Muscle layer of duodenum (tissue), 2 donors: ENCODE data around the gene GNA12.

Experiments
- H3K27ac ChIP-seq: one replicate; pipeline ENCODE4 v1.7.0; 2013; ENCODE audit warnings: mild to moderate bottlenecking, low read length
- H3K27me3 ChIP-seq: one replicate; pipeline ENCODE4 v1.7.0; 2013; ENCODE audit warnings: low read depth, mild to moderate bottlenecking, control low read depth, low read length
- H3K36me3 ChIP-seq, 2 donors: one replicate each; pipeline ENCODE4 v1.7.0; 2013; ENCODE audit warnings: low read length in 2 of 2, control low read depth in 1 of 2, mild to moderate bottlenecking in 1 of 2; ENCODE audit not compliant: insufficient read depth in 2 of 2, control insufficient read depth in 1 of 2
- H3K4me1 ChIP-seq, 2 donors: one replicate each; pipeline ENCODE4 v1.7.0; 2013; ENCODE audit warnings: low read length in 2 of 2, mild to moderate bottlenecking in 2 of 2, control low read depth in 1 of 2, moderate library complexity in 1 of 2; ENCODE audit not compliant: insufficient read depth in 2 of 2, control insufficient read depth in 1 of 2
- H3K4me3 ChIP-seq, 2 donors: one replicate each; pipeline ENCODE4 v1.7.0; 2013; ENCODE audit warnings: low read length in 2 of 2, low read depth in 1 of 2, mild to moderate bottlenecking in 1 of 2
- H3K9me3 ChIP-seq, 2 donors: one replicate each; pipeline ENCODE4 v1.7.0; 2013; ENCODE audit warnings: low read length in 2 of 2, control low read depth in 1 of 2, mild to moderate bottlenecking in 1 of 2; ENCODE audit not compliant: control insufficient read depth in 1 of 2
- donor health status: healthy.

GNA12 gene

GRCh38 chr7:2821161-2821841 lies 22.8 kb downstream of the GNA12 start:
- Histone ChIP-seq H3K4me3 (no peak overlapping the region), H3K27me3 (no peaks in the 10 kb centered on the region), H3K27ac (peak overlapping the region; percentile 42), H3K36me3 (no peaks in the 10 kb centered on the region), H3K9me3 (no peaks in the 10 kb centered on the region), H3K4me1 (peaks cover 11 to 41% of the 10 kb centered on the region in 2 donors)

GRCh38 chr7:2820508-2820934 lies 23.6 kb downstream of the GNA12 start:
- Histone ChIP-seq H3K27me3 (no peaks in the 10 kb centered on the region), H3K36me3 (no peaks in the 10 kb centered on the region), H3K4me3 (no peak overlapping the region), H3K9me3 (no peaks in the 10 kb centered on the region), H3K27ac (no peak overlapping the region), H3K4me1 (peaks cover 11 to 41% of the 10 kb centered on the region in 2 donors)

DNA sequence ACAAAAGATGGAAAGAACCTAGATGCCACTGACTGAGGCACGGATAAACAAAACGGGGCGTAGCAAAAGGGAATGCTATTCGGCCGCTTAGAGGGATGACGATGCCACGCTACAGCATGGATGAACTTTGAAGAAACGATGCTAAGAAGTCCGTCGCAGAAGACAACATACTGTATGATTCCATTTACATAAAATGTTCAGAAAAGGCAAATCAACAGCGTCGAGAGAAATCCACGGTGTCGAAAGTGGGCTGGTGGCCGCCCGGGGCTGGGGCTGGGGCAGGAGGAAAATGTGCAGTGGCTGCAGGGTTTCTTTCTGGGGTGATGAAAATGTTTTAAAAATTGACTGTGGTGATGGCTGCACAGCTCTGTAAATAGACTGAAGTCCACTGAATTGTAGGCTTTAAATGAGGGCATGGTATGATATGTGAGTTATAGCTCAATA lies 24.1 kb downstream of the GNA12 start:
- H3K4me3 ChIP-seq: no peak overlapping the region
- H3K27ac ChIP-seq: no peak overlapping the region
- no peaks in the 10 kb centered on the region for H3K27me3 ChIP-seq
- no peaks in the 10 kb centered on the region for H3K36me3 ChIP-seq
- H3K9me3 ChIP-seq: no peaks in the 10 kb centered on the region
- H3K4me1 ChIP-seq: peaks cover 11 to 36% of the 10 kb centered on the region in 2 donors

- H3K9me3 ChIP-seq: no peaks in the 10 kb centered on the region
- H3K27me3 ChIP-seq: no peaks in the 10 kb centered on the region
- no peak overlapping the region for H3K4me3 ChIP-seq
- H3K27ac ChIP-seq: no peak overlapping the region
- H3K4me1 ChIP-seq: peaks cover 11 to 31% of the 10 kb centered on the region in 2 donors
- no peaks in the 10 kb centered on the region for H3K36me3 ChIP-seq
Measured at GRCh38 chr7:2819161-2819953, 24.8 kb downstream of the GNA12 start.

GRCh38 chr7:2818653-2819052 lies 25.5 kb downstream of the GNA12 start:
- Histone ChIP-seq H3K4me1 (peaks cover 11 to 24% of the 10 kb centered on the region in 2 donors), H3K36me3 (no peaks in the 10 kb centered on the region), H3K9me3 (no peaks in the 10 kb centered on the region), H3K27ac (no peak overlapping the region), H3K4me3 (no peak overlapping the region), H3K27me3 (no peaks in the 10 kb centered on the region)

DNA sequence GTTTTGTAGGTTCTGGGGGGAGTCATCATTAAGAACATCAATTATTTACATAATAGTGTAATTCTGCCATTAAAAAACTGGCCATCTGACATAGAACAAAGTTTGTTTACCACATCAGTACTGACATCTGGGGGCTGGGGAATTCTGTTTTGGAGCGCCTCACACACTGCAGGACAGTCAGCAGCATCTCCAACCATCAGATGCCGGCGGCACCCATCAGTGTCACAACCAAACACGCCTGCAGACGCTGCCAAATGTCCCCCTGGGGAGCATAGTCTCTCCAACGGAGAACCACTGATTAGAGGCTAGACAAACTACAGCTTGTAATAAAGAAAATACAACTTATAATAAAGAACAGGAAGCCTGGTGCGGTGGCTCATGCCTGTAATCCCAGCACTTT lies 26.0 kb downstream of the GNA12 start:
- no peak overlapping the region for H3K4me3 ChIP-seq
- no peaks in the 10 kb centered on the region for H3K36me3 ChIP-seq
- peaks cover 11 to 19% of the 10 kb centered on the region in 2 donors for H3K4me1 ChIP-seq
- H3K27ac ChIP-seq: no peak overlapping the region
- no peaks in the 10 kb centered on the region for H3K9me3 ChIP-seq
- H3K27me3 ChIP-seq: no peaks in the 10 kb centered on the region

GRCh38 chr7:2817456-2817855 lies 26.7 kb downstream of the GNA12 start:
- no peaks in the 10 kb centered on the region for H3K9me3 ChIP-seq
- no peak overlapping the region for H3K4me3 ChIP-seq
- H3K27ac ChIP-seq: no peak overlapping the region
- peaks cover 11 to 18% of the 10 kb centered on the region in 2 donors for H3K4me1 ChIP-seq
- no peaks in the 10 kb centered on the region for H3K27me3 ChIP-seq
- H3K36me3 ChIP-seq: no peaks in the 10 kb centered on the region

DNA sequence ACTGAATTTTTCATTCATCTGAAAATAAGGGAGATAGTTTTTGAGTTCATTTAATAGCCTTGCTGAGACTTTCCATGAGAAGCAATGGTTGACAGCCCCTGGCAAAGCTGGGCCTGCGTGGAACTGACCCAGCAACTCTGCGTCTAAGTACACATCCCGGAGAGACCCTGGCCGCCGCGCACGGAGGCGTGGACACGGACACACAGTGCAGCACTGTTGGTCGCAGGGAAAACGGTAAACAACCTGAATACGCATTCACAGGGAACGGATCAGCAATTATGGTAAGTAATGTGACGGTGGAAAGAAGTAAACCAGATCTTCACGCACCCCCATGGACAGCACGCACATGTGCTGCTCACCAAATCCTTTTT lies 28.2 kb downstream of the GNA12 start:
- H3K27me3 ChIP-seq: no peaks in the 10 kb centered on the region
- H3K36me3 ChIP-seq: no peaks in the 10 kb centered on the region
- no peaks in the 10 kb centered on the region for H3K9me3 ChIP-seq
- no peak overlapping the region for H3K4me3 ChIP-seq
- H3K27ac ChIP-seq: no peak overlapping the region
- H3K4me1 ChIP-seq: peaks cover under 1 to 9% of the 10 kb centered on the region in 2 donors

DNA sequence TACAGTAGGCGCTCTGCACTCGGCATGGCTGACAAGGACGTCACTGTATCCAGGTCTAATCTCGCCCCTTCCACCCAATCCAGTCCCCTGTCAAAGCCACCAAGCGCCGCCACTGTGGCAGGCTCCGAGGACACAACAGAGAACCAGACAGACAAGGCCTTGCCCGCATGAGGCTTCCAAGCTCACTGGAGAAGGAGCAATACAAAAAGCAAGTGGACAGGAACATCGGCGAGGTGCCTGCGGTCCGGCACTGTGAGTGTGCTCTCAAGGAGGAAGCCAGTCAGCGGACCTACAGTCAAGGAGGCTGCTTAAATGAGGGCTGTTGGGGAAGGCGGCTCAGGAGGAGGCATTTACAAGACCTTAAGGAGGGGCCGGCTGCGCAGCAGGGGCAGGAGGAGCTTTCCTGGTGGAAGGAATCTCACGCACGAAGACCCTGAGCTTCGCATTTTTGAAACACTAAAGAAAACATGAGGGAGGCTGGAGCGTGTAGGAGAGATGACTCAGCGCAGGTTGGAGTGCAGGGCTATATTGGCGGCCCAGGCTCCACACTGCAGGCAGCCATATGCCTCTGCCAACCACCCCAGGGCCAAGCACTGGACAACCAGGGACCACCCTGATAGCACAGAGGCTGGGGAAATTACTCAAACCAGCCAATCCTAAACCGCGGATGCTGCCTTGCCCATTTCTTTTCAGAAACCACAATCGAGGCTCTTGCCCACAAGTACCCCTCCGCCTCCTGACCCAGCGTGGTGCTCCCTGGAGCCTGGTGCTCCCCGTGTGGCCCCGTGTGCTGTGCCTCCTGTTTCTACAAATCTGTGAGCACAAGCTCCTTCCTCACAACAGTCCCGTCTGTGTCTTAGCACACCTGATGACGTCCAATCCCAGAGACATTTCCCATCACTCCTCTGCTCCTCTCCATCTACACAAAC lies 28.9 kb downstream of the GNA12 start:
- Histone ChIP-seq H3K27me3 (no peaks in the 10 kb centered on the region), H3K27ac (peak overlapping the region; percentile 11), H3K4me1 (peaks cover 0 to 9% of the 10 kb centered on the region in 2 donors), H3K4me3 (no peak overlapping the region), H3K36me3 (no peaks in the 10 kb centered on the region), H3K9me3 (no peaks in the 10 kb centered on the region)

DNA sequence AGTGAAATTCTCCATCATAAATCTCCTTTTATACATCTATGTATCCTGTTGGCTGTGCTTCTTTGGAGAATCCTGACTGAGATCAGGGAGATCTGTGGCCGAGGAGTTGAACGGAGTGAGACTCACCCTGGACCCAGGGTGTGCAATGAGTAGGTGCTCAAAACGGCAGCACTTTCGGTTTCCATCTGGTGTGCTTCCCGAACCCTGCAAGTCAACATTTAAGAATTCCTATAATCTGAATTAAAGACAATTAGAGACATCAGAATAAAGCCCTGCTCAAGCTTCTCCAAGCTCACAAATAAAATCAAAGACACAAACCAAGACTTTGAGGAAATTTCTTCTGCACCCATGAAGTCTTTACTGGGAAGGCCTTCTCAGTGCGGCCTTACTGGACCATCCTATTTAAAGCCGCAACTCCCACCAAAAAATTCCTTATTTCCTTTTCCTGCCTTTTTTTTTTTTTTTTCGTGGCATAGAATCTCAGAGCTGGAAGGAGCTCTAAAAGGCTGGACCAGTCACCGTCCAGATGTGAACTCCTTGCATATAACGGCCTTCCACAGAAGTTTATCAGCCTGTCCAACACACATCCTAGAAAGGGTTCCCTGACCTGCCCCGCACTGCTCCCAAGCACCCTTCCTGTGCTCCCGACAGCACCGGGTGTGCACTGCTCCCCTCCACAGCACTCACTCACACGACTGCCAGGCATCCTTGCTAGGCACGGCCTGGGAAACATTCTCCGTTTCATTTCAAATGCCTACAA lies 29.7 kb downstream of the GNA12 start:
- Histone ChIP-seq H3K27ac (peak overlapping the region; percentile 11), H3K4me3 (no peak overlapping the region), H3K27me3 (no peaks in the 10 kb centered on the region), H3K4me1 (peaks cover 0 to 9% of the 10 kb centered on the region in 2 donors), H3K9me3 (no peaks in the 10 kb centered on the region), H3K36me3 (no peaks in the 10 kb centered on the region)
